Measurements from ENCODE around the gene PYGB. TPM values are rescaled to one million over a fixed set of nuclear protein-coding genes. Genes with fewer than 3 reads are reported as not detected.

PYGB gene
- polyA plus RNA-seq, 3 donors = 14.4 to 39.4 (median 39.1) TPM

- WGBS, 3 donors = 92 to 94% (median 94%) methylated on average over 32 of the region's 32 CpGs
- no peak overlapping the region for H3K27ac ChIP-seq (ENCODE audit: low read depth, low read length)
These were observed 27.3 kb downstream of the PYGB start for GRCh38 chr20:25274891-25275812.

- H3K27ac ChIP-seq (ENCODE audit: low read depth, low read length) = no peak overlapping the region
- WGBS, 3 donors = 96 to 98% (median 97%) methylated on average over 19 to 20 of the region's 20 CpGs
These were observed 28.1 kb downstream of the PYGB start for GRCh38 chr20:25275813-25276532.

- 93 to 96% (median 95%) methylated on average over 20 to 24 of the region's 24 CpGs for WGBS, 3 donors
- H3K27ac ChIP-seq (ENCODE audit: low read depth, low read length) = no peak overlapping the region
These were observed 28.7 kb downstream of the PYGB start for GRCh38 chr20:25276533-25277050.

- H3K27ac ChIP-seq (ENCODE audit: low read depth, low read length) = no peak overlapping the region
These were observed 29.3 kb downstream of the PYGB start for GRCh38 chr20:25277051-25277801.

GRCh38 chr20:25277941-25278521 lies 30.1 kb downstream of the PYGB start:
- H3K27ac ChIP-seq (ENCODE audit: low read depth, low read length) = no peak overlapping the region
- WGBS, 3 donors = 96 to 99% (median 98%) methylated on average over 19 of the region's 19 CpGs

More at GRCh38 chr20:25277051-25277801, 29.3 kb downstream of the PYGB start:
- 90 to 94% (median 91%) methylated on average over 24 of the region's 24 CpGs for WGBS, 3 donors

- no peak overlapping the region for H3K27ac ChIP-seq (ENCODE audit: low read depth, low read length)
- WGBS, 3 donors = 92 to 96% (median 93%) methylated on average over 22 to 26 of the region's 26 CpGs
These were observed 30.9 kb downstream of the PYGB start for GRCh38 chr20:25278636-25279361.

- H3K27ac ChIP-seq (ENCODE audit: low read depth, low read length) = no peak overlapping the region
- 85 to 95% (median 92%) methylated on average over 9 of the region's 9 CpGs for WGBS, 3 donors
These were observed 31.5 kb downstream of the PYGB start for GRCh38 chr20:25279403-25279802.

GRCh38 chr20:25280051-25280573 lies 32.2 kb downstream of the PYGB start:
- H3K27ac ChIP-seq (ENCODE audit: low read depth, low read length) = no peak overlapping the region
- WGBS, 3 donors = 37 to 92% (median 86%) methylated on average over 15 of the region's 15 CpGs

GRCh38 chr20:25280574-25281535 lies 33.0 kb downstream of the PYGB start:
- 94 to 96% (median 94%) methylated on average over 33 of the region's 33 CpGs for WGBS, 3 donors
- H3K27ac ChIP-seq (ENCODE audit: low read depth, low read length) = no peak overlapping the region

GRCh38 chr20:25281541-25281991 lies 33.7 kb downstream of the PYGB start:
- 86 to 91% (median 89%) methylated on average over 21 of the region's 21 CpGs for whole genome bisulfite sequencing, 3 donors
- H3K27ac ChIP-seq (ENCODE audit: low read depth, low read length) = no peak overlapping the region

GRCh38 chr20:25282034-25282781 lies 34.3 kb downstream of the PYGB start:
- H3K27ac ChIP-seq (ENCODE audit: low read depth, low read length) = no peak overlapping the region
- 88 to 94% (median 93%) methylated on average over 22 of the region's 22 CpGs for WGBS, 3 donors

GRCh38 chr20:25282796-25283195 lies 34.9 kb downstream of the PYGB start:
- no peak overlapping the region for H3K27ac ChIP-seq (ENCODE audit: low read depth, low read length)
- 88 to 92% (median 91%) methylated on average over 11 of the region's 11 CpGs for WGBS, 3 donors

GRCh38 chr20:25283221-25283951 lies 35.5 kb downstream of the PYGB start:
- H3K27ac ChIP-seq (ENCODE audit: low read depth, low read length) = no peak overlapping the region
- WGBS, 3 donors = 94 to 96% (median 94%) methylated on average over 24 of the region's 24 CpGs

GRCh38 chr20:25284131-25284601 lies 36.3 kb downstream of the PYGB start:
- 93 to 94% (median 94%) methylated on average over 17 of the region's 17 CpGs for WGBS, 3 donors

More at GRCh38 chr20:25284131-25284601, 36.3 kb downstream of the PYGB start:
- H3K27ac ChIP-seq (ENCODE audit: low read depth, low read length) = no peak overlapping the region
